HepG2 (cell line): ENCODE measurements around the gene PPP4R3A. TPM values are rescaled to one million over a fixed set of nuclear protein-coding genes. Genes with fewer than 3 reads are reported as not detected.

Experiments
- AHR ChIP-seq: IDR thresholded peaks from 2 replicates; pipeline ENCODE4 v1.6.1; 2018; ENCODE audit warnings: missing genetic modification reagents, missing compliant biosample characterization
- BRCA1 ChIP-seq: sonication (generic); formaldehyde crosslinking; IDR thresholded peaks from 2 replicates; pipeline ENCODE4 v1.4.0; 2020; ENCODE audit warnings: missing genetic modification reagents
- CREBL2 ChIP-seq: sonication (generic); formaldehyde crosslinking; IDR thresholded peaks from 2 replicates; pipeline ENCODE4 v1.8.1; 2023; ENCODE audit warnings: missing genetic modification reagents, mild to moderate bottlenecking, borderline replicate concordance
- ELF1 ChIP-seq: sonication (generic); formaldehyde crosslinking; IDR thresholded peaks from 2 replicates; pipeline ENCODE4 v1.4.0; 2020; ENCODE audit warnings: missing genetic modification reagents
- HDAC6 ChIP-seq: fragments of 200-600 bp; sonication (generic); IDR thresholded peaks from 2 replicates; pipeline ENCODE4 v1.7.0; 2017; ENCODE audit warnings: mild to moderate bottlenecking, antibody characterized with exemption, low read length, low read depth
- KDM5A ChIP-seq: fragments of 200-600 bp; sonication (generic); IDR thresholded peaks from 2 replicates; pipeline ENCODE4 v1.7.0; 2018; ENCODE audit warnings: antibody characterized with exemption, mild to moderate bottlenecking, low read length, borderline replicate concordance
- KLF12 ChIP-seq: sonication (generic); formaldehyde crosslinking; IDR thresholded peaks from 2 replicates; pipeline ENCODE4 v1.4.0; 2020; ENCODE audit warnings: missing genetic modification reagents, borderline replicate concordance
- MLX ChIP-seq: IDR thresholded peaks from 2 replicates; pipeline ENCODE4 v1.6.1; 2016
- NKX3-1 ChIP-seq: sonication (generic); formaldehyde crosslinking; IDR thresholded peaks from 2 replicates; pipeline ENCODE4 v1.5.0; 2020; ENCODE audit warnings: missing genetic modification reagents
- POLR2AphosphoS5 ChIP-seq: IDR thresholded peaks from 2 replicates; pipeline ENCODE4 v1.6.1; 2012; ENCODE audit warnings: low read depth, low read length
- PRPF4 ChIP-seq: fragments of 200-400 bp; formaldehyde crosslinking; IDR thresholded peaks from 2 replicates; pipeline ENCODE4 v1.6.1; 2016; ENCODE audit warnings: low read length, low read depth; ENCODE audit not compliant: poor library complexity, severe bottlenecking
- RERE ChIP-seq: IDR thresholded peaks from 2 replicates; pipeline ENCODE4 v1.6.1; 2016; ENCODE audit warnings: low read depth, missing genetic modification reagents, missing compliant biosample characterization
- STAG1 ChIP-seq: sonication (generic); formaldehyde crosslinking; IDR thresholded peaks from 2 replicates; pipeline ENCODE4 v1.4.0; 2020; ENCODE audit warnings: missing genetic modification reagents
- ZBTB3 ChIP-seq: sonication (generic); formaldehyde crosslinking; IDR thresholded peaks from 2 replicates; pipeline ENCODE4 v1.4.0; 2020; ENCODE audit warnings: low read depth, mild to moderate bottlenecking, moderate library complexity, missing genetic modification reagents, borderline replicate concordance
- ZEB1 ChIP-seq: IDR thresholded peaks from 2 replicates; pipeline ENCODE4 v1.6.1; 2012; ENCODE audit warnings: mild to moderate bottlenecking, low read depth, inconsistent platforms; ENCODE audit not compliant: insufficient replicate concordance
- ZIK1 ChIP-seq: sonication (generic); formaldehyde crosslinking; IDR thresholded peaks from 2 replicates; pipeline ENCODE4 v1.5.0; 2020; ENCODE audit warnings: mild to moderate bottlenecking, low read depth, missing genetic modification reagents, borderline replicate concordance
- ZMAT3 ChIP-seq: sonication (generic); formaldehyde crosslinking; conservative IDR thresholded peaks from 2 replicates; pipeline ENCODE4 v1.7.0; 2021; ENCODE audit warnings: missing genetic modification reagents
- ZNF609 ChIP-seq: sonication (generic); formaldehyde crosslinking; IDR thresholded peaks from 2 replicates; pipeline ENCODE4 v1.4.0; 2020; ENCODE audit warnings: mild to moderate bottlenecking, missing genetic modification reagents, borderline replicate concordance
- ZNF644 ChIP-seq: IDR thresholded peaks from 2 replicates; pipeline ENCODE4 v1.6.1; 2016; ENCODE audit warnings: low read depth
- polyA plus RNA-seq, 8 experiments: library from polyadenylated mRNA; depleted of rRNA in 3 of 8; stranded (reverse) in 7 of 8; unstranded in 1 of 8; fragments of >200 nt; fragmentation: Illumina TruSeq in 4 of 8; extraction: Trizol in 4 of 8; gene quantifications; 2 replicates each; pipeline versions ENCODE4 v1.2.1 to v1.2.3, GENCODE V29; 2011 to 2016; ENCODE audit warnings: low read depth in 4 of 8, missing spikeins in 1 of 8, mixed read lengths in 1 of 8; ENCODE audit not compliant: insufficient read depth in 1 of 8
- total RNA-seq, 5 experiments: library from RNA; depleted of rRNA; stranded (reverse); fragments of >200 nt; fragmentation: Illumina TruSeq; extraction: Trizol; gene quantifications; 2 replicates each; pipeline ENCODE4 v1.2.3, GENCODE V29; 2016; ENCODE audit warnings: low read depth in 1 of 5

PPP4R3A gene
- total and polyA plus RNA-seq, 2 of the 13 experiments (the other 11 are each of a cell fraction or from before 2014, with no cell fraction given): 22.5 to 57.4 TPM

- TF ChIP-seq CREBL2 (CRISPR knock-in tag): no peak
- no peak for TF ChIP-seq MLX (CRISPR knock-in tag)
- no peak for TF ChIP-seq KDM5A
- TF ChIP-seq ZEB1: no peak
- no peak; the same call in 1 of the 2 replicates for TF ChIP-seq STAG1 (CRISPR knock-in tag)
- TF ChIP-seq POLR2AphosphoS5: no peak
- TF ChIP-seq KLF12 (CRISPR knock-in tag): no peak
- TF ChIP-seq ZMAT3 (CRISPR knock-in tag): no peak
- TF ChIP-seq ZIK1 (CRISPR knock-in tag): no peak
- TF ChIP-seq RERE (CRISPR knock-in tag): no peak
- TF ChIP-seq PRPF4: no peak
- TF ChIP-seq NKX3-1: no peak
- no peak for TF ChIP-seq ZBTB3
- TF ChIP-seq BRCA1 (CRISPR knock-in tag): no peak
- no peak for TF ChIP-seq HDAC6
- TF ChIP-seq ZNF644: peak; percentile 51; the same call in 1 of the 2 replicates
- no peak for TF ChIP-seq AHR (CRISPR knock-in tag)
- no peak for TF ChIP-seq ZNF609
- no peak for TF ChIP-seq ELF1 (CRISPR knock-in tag)
Measured at GRCh38 chr14:91554535-91555332, 44.6 kb upstream of the PPP4R3A start (continued).
